Stimulated activated CD8-positive, alpha-beta memory T cell treated with anti-CD3 and anti-CD28 coated beads, Interleukin-7, amount 100 ng/mL, for 4 hours (primary cell): ENCODE data around the gene SNX19.
"Not testable (repeated sequence)": the region's sequence is repeated elsewhere in the genome, so short reads cannot be mapped to it uniquely, and the experiment has no call there.

ENCODE experiments used
- DNase-seq, 2 donors: peaks; one replicate each; pipeline ENCODE4 v3.0.0-alpha.2; 2020; ENCODE audit warnings: low read depth in 2 of 2

The SNX19 gene

DNA sequence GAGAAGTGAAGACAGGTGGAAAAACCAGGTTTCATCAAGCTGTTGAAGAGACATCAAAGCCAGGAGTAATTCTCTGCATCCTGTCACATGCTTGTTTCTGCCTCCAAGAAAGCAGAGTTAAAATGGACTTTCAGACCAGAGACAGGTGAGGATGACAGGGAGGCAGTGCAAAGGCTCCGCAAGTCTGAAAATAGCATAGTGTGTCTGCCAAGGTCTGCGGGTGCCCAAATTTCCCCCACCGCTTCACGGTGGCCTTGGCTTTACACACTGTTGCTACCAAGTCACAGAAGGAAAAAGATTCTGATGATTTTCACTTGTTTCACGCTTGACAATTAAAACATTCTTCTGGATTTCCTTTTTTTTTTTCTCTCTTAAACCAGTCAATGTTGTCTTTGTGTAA is 44.2 kb downstream of the SNX19 start:
- no peak for DNase-seq

GRCh38 chr11:130871616-130872015 is 44.7 kb downstream of the SNX19 start:
- DNase-seq = no peak

- DNase-seq = no peak
Observed at GRCh38 chr11:130868721-130869390, 47.4 kb downstream of the SNX19 start.

DNA sequence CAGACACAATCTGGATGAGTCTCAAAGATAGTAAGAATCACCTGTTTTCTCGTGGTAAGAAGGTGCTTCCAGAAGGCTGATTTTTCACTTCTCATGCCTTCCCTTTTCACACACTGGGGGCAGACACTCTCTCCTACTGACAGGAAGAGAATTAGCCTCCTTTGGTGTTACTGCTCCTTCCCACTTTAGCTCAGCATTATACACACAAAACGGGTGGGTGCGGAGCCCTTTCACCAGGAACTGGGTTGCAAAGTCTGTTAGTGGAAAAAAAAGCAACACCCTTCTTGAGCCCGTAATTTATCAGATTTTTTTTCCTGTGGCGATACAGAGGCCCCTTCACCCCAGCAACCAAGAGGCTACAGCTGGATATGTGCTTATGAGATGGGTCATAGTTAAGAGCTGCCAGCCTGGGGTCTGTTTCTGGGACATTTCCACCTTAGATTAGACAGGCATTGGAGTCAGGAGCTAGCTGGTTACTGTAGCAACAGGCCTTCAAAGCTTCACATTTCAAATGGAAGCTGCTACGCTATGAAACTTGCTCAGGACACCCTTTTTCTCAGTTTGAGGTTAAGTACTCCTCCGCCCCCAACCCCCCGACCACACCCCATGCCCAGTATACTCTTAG is 48.1 kb downstream of the SNX19 start:
- DNase-seq = no peak

GRCh38 chr11:130866831-130867230 is 49.4 kb downstream of the SNX19 start:
- DNase-seq = no peak

- DNase-seq = no peak
Observed at GRCh38 chr11:130865774-130866114, 50.5 kb downstream of the SNX19 start.

DNA sequence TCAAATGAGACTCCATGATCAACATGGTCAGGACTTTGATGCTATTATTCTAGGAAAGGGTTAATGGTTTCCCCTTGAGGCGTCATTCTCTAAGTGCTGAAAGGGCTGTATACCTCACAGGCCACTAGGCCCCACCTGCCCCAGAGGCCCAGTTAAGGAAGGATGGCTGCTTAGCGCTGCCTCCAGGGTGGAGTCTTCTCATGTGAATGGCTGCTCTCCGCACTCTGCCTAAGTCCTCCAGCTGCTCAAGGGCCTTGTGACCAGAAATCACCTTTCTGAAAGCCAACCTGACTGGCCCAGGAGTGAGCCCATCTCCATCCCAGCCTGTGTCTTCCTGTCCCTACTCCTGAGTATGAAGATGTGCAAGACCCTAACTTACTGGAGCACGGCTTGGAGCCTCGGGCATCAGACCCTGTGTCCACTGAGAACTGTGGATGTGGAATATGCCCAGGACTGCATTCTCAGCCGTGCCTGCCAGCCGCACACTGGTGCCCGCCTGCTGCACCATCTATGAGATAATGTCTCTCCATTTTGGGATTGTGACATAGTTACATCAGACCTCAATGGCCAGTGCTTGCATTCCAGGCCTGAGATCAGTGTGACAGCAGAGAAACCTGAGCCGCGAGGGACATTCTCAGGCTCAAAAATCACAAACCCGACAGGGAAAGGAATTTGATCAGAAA is 51.0 kb downstream of the SNX19 start:
- no peak for DNase-seq

- peak; percentile 69 to 70 for DNase-seq
Observed at GRCh38 chr11:130861902-130862860, 54.1 kb downstream of the SNX19 start.

DNA sequence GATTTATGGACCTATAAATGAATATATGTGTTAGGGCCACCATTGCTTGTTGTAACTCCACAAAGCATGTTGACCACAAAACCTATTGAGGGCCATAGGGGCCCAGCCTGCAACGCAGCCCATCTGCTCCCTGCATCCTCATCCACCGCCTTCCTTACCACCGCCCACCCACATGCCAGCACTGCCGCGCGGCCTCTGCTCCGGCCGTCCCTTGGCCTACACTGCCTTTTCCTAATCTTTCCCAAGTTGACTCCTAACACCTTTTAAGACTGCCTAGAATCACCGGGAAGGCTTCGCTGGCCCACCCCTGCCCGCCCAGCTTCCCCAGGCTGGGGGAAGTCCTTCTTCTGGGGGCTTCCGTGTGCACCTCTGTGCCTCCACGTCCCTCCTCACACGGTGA is 55.0 kb downstream of the SNX19 start:
- no peak for DNase-seq

DNA sequence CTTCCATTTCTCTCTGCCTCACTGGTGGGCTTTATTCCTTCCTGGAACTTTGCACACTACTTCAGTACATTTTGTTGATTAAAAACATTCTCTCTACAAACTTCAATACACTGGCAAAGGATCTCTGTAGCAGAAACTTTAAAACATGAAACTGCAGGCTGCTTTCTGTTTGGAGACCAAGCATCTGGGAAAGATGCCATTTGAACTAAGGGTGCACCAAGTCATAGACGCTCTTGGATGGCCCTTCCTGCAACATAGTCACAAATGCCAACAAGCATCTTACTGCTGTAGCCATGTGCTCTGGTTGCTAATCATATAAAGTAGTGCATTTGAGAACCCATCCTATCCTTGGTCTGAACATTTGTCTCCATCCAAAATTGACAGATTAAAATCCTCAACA is 56.4 kb downstream of the SNX19 start:
- DNase-seq = no peak

DNA sequence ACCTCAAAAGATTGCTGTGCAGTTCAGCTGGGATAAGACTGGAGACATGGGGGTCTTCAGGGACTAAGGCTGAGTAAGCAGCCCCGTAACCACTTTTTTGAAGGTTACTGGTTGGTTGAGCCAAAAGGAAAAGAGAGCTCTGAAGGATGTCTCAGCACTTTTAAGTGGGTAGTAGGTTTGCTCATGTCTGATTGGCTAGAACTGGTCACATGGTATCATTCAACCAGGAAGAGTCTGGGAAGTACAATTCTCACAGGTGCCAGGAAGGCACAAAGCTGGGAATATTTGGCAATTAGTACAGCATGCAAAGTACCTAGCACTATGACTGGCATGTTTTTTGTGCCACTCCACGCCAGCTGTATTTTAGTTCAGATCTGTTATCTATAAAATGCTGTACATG is 58.1 kb downstream of the SNX19 start:
- no peak for DNase-seq

DNA sequence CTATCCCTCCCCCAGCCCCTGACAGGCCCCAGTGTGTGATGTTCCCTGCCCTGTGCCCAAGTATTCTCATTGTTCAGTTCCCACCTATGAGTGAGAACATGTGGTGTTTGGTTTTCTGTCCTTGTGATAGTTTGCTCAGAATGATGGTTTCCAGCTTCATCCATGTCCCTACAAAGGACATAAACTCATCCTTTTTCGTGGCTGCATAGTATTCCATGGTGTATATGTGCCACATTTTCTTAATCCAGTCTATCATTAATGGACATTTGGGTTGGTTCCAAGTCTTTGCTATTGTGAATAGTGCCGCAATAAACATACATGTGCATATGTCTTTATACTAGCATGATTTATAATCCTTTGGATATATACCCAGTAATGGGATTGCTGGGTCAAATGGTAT is 60.6 kb downstream of the SNX19 start:
- not testable (repeated sequence) for DNase-seq

DNA sequence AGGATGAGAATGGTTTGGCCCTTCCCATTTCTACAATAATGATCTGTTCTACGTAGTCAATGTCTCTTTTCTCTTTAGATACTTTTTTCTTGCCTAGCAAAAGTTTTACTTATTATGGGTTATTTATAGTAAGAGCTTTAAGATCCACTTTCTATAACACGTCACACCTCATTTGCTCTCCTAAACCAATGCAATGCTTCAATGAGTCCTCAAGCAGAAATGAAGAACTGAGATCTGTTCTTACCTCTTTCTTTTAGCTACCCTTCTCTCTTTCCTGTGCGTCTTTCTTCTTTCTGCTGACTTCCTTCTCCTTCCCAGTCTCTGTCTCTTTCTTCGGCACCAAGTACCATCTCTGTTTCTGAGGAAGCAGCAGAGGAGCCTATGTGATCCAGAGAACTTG is 61.8 kb downstream of the SNX19 start:
- no peak for DNase-seq

GRCh38 chr11:130852589-130852988 is 63.7 kb downstream of the SNX19 start:
- no peak for DNase-seq

GRCh38 chr11:130850185-130850944 is 65.9 kb downstream of the SNX19 start:
- no peak for DNase-seq

GRCh38 chr11:130849215-130849568 is 67.1 kb downstream of the SNX19 start:
- no peak for DNase-seq

- no peak for DNase-seq
Observed at GRCh38 chr11:130848361-130849214, 67.7 kb downstream of the SNX19 start.

DNA sequence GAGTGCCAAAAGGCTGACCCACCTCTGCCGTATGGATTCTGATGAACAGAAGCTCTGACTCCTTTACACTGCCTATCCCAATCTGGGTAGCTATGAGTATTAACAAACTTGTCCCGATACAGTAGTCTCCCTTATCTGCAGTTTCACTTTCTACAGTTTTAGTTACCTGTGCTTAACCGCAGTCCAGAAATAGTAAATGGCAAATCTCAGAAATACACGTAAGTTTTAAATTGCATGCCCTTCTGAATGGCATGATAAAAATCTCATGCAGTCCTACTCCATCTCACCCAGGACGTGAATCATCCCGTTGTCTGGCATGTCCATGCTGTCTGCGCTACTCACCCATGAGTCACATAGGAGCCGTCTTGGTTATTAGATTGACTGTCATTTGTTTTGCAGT is 68.8 kb downstream of the SNX19 start:
- DNase-seq = no peak

GRCh38 chr11:130846606-130847005 is 69.7 kb downstream of the SNX19 start:
- no peak for DNase-seq

DNA sequence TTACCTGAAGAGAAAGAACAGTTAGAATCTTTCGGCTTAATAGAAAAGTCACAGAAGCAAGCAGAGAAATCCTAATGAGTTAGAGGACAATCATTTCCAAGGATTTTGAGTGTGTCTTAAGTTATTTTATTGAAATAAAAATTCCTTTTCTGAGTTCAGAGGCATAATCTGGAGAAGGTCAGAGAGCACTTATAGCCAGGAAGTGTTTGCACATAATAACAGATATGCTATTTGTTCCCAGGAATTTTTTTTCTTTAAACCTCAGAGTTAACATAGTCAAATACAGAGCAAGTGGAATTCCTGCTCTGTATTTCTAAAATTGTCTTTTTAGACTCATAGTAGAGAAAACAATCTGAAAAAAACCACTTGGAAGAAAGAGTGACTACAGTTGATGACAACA is 74.3 kb downstream of the SNX19 start:
- DNase-seq = no peak

- no peak for DNase-seq
Observed at GRCh38 chr11:130840679-130841078, 75.6 kb downstream of the SNX19 start.
